Measurements from ENCODE around the gene ZMIZ2.

Gene ZMIZ2

DNA sequence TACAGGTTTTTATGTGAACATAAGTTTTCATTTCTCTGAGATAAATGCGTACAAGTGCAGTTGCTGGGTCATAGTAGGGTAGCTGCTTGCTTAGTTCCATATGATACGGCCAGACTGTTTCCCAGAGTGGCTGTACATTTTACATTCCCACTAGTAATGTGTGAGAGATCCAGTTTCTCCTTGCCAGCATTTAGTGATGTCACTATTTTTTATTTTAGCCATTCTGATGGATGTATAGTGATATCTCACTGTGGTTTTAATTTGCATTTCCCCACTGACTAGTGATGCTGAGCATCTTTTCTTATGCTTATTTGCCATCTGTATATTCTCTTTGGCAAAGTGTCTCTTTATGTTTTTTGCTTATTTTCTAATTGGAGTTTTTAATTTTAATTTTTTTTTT lies 4.2 kb downstream of the ZMIZ2 start:
- TF ChIP-seq FOXM1 (IDR thresholded peaks at IDR 0.05; ENCODE audit: borderline replicate concordance, low read depth) (no peak), TAF1 (IDR thresholded peaks at IDR 0.05; ENCODE audit: low read depth) (no peak), CREB1 (IDR thresholded peaks at IDR 0.05; ENCODE audit: low read depth) (no peak), NFIC (IDR thresholded peaks at IDR 0.05) (no peak), RAD21 (IDR thresholded peaks at IDR 0.05; ENCODE audit: low read depth) (no peak), TCF12 (IDR thresholded peaks at IDR 0.05; ENCODE audit: low read depth) (no peak), TEAD4 (IDR thresholded peaks at IDR 0.05) (no peak), EP300 (IDR thresholded peaks at IDR 0.05; ENCODE audit: borderline replicate concordance) (no peak), EGR1 (IDR thresholded peaks at IDR 0.05) (no peak), ZBTB7A (IDR thresholded peaks at IDR 0.05; ENCODE audit: low read depth) (no peak), CEBPB (IDR thresholded peaks at IDR 0.05) (no peak), YY1 (IDR thresholded peaks at IDR 0.05; ENCODE audit: low read depth) (no peak)
- TF ChIP-seq, protein P1, sequence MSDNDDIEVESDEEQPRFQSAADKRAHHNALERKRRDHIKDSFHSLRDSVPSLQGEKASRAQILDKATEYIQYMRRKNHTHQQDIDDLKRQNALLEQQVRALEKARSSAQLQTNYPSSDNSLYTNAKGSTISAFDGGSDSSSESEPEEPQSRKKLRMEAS (IDR thresholded peaks at IDR 0.05): no peak
- TF ChIP-seq, protein P2, sequence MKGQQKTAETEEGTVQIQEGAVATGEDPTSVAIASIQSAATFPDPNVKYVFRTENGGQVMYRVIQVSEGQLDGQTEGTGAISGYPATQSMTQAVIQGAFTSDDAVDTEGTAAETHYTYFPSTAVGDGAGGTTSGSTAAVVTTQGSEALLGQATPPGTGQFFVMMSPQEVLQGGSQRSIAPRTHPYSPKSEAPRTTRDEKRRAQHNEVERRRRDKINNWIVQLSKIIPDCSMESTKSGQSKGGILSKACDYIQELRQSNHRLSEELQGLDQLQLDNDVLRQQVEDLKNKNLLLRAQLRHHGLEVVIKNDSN (IDR thresholded peaks at IDR 0.05): no peak
- TF ChIP-seq, protein P3, sequence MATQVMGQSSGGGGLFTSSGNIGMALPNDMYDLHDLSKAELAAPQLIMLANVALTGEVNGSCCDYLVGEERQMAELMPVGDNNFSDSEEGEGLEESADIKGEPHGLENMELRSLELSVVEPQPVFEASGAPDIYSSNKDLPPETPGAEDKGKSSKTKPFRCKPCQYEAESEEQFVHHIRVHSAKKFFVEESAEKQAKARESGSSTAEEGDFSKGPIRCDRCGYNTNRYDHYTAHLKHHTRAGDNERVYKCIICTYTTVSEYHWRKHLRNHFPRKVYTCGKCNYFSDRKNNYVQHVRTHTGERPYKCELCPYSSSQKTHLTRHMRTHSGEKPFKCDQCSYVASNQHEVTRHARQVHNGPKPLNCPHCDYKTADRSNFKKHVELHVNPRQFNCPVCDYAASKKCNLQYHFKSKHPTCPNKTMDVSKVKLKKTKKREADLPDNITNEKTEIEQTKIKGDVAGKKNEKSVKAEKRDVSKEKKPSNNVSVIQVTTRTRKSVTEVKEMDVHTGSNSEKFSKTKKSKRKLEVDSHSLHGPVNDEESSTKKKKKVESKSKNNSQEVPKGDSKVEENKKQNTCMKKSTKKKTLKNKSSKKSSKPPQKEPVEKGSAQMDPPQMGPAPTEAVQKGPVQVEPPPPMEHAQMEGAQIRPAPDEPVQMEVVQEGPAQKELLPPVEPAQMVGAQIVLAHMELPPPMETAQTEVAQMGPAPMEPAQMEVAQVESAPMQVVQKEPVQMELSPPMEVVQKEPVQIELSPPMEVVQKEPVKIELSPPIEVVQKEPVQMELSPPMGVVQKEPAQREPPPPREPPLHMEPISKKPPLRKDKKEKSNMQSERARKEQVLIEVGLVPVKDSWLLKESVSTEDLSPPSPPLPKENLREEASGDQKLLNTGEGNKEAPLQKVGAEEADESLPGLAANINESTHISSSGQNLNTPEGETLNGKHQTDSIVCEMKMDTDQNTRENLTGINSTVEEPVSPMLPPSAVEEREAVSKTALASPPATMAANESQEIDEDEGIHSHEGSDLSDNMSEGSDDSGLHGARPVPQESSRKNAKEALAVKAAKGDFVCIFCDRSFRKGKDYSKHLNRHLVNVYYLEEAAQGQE (IDR thresholded peaks at IDR 0.05; ENCODE audit: low read depth): no peak

DNA sequence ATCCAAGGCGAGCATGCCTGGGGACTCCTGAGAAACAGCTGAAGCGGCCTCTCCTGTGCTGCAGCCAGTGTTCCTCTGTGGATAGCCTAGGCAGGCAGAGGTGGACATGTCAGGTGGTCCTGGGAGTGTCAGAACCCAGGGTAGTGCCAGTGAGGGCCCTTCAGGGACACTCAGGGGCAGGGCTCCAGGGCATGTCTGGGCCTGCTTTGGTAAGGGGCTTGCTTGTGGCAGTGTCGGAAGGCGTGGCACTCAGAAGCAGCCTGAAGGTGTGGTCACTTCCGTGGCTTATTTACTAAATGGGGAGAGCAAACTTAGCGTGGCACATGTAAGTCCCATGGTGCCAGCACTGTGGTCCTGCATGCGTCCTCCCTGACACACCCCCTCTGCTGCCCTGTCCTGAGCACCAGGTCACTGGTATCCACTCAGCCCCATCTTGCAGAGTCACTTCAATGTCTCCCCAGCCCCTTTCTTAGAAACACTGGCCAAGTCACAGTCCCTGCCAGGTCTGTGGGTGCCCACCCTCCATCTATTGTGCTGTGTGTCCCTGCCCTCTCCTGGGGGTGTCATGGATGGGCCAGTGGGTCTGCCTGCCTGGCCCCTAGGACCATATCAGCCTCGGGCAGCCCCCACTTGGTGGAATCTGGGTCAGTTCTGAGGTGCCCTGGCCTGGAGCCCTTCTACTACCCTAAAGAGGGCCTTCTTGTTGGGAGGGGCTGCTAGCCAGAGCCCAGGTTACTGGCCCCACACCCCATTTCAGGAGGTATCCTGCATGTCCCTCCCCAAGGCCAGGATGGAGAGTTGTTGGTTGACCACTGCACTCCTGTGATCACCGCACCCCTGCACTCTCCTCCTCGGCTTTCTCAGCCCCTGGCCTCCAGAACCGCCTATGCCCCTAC lies 6.4 kb downstream of the ZMIZ2 start:
- TF ChIP-seq CREB1 (IDR thresholded peaks at IDR 0.05; ENCODE audit: low read depth): no peak
- TF ChIP-seq, protein P3 (IDR thresholded peaks at IDR 0.05; ENCODE audit: low read depth): no peak
- TF ChIP-seq FOXM1 (IDR thresholded peaks at IDR 0.05; ENCODE audit: borderline replicate concordance, low read depth): no peak
- TF ChIP-seq CEBPB (IDR thresholded peaks at IDR 0.05): no peak
- no peak for TF ChIP-seq EP300 (IDR thresholded peaks at IDR 0.05; ENCODE audit: borderline replicate concordance)
- TF ChIP-seq NFIC (IDR thresholded peaks at IDR 0.05): no peak

DNA sequence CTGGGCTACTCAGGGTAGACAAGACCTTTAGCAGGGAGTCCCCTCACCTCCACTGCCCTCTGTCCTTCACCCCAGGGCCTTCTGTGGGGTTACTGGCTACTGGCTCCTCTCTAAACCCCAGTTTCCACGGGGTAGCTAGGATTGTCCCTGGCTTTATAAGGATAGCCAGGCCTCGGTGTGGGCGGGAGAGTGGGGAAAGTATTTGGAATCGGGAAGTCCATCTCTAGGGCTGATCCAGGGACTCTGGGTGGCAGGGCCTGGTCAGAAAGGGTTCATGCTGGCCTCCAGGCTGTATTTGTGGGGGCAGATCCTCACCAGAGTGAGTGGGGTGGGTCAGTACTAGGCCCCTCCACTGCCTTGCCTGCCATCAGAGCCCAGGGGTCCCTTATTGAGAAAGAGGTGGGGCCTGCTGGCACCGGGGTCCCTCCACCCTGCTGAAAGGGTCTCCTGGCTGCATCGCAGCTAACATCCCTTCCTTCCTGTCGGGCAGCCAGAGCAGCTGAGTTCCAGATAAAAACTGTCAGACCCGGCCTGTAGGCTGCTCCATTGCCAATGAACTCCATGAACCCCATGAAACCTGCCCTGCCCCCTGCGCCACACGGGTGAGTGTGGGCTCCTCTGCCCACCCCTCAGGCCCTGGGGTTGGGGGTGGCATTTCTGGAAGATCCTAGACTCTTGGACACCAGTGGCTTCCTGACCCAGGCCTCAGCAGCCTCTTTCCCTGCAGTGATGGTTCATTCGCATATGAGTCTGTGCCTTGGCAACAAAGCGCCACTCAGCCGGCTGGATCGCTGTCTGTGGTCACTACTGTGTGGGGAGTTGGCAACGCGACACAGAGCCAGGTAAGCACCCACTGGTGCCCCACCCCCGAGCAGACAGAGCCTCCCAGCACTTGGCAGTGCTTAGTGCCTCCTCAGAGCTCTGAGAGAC lies 7.3 kb downstream of the ZMIZ2 start:
- TF ChIP-seq FOXM1 (IDR thresholded peaks at IDR 0.05; ENCODE audit: borderline replicate concordance, low read depth): no peak
- TF ChIP-seq, protein P1 (IDR thresholded peaks at IDR 0.05): no peak

DNA sequence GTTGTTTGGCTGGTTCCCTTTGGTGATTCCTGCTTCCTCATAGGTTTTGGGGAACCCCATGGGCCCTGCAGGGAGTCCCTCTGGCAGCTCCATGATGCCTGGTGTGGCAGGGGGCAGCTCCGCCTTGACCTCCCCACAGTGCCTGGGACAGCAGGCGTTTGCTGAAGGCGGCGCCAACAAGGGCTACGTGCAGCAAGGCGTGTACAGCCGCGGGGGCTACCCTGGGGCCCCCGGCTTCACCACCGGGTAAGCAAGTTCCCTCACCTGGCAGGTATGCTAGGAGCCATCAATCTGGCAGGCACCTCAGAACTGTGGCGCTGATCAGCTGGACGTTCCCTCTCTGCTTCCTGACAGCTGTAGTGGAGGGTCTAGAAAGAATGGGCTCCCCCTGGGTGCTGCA lies 8.3 kb downstream of the ZMIZ2 start:
- TF ChIP-seq, protein P3 (IDR thresholded peaks at IDR 0.05; ENCODE audit: low read depth): no peak
- TF ChIP-seq TAF1 (IDR thresholded peaks at IDR 0.05; ENCODE audit: low read depth) (no peak), NFIC (IDR thresholded peaks at IDR 0.05) (no peak), YY1 (IDR thresholded peaks at IDR 0.05; ENCODE audit: low read depth) (no peak), TCF12 (IDR thresholded peaks at IDR 0.05; ENCODE audit: low read depth) (no peak), EGR1 (IDR thresholded peaks at IDR 0.05) (no peak), ZBTB7A (IDR thresholded peaks at IDR 0.05; ENCODE audit: low read depth) (no peak), EP300 (IDR thresholded peaks at IDR 0.05; ENCODE audit: borderline replicate concordance) (no peak), RAD21 (IDR thresholded peaks at IDR 0.05; ENCODE audit: low read depth) (no peak), TEAD4 (IDR thresholded peaks at IDR 0.05) (no peak), CREB1 (IDR thresholded peaks at IDR 0.05; ENCODE audit: low read depth) (no peak), CEBPB (IDR thresholded peaks at IDR 0.05) (no peak), FOXM1 (IDR thresholded peaks at IDR 0.05; ENCODE audit: borderline replicate concordance, low read depth) (no peak)
- TF ChIP-seq, protein P1 (IDR thresholded peaks at IDR 0.05): no peak
- TF ChIP-seq, protein P2 (IDR thresholded peaks at IDR 0.05): no peak
